CD4-positive, alpha-beta T cell (primary cell): ENCODE measurements around the gene KCNS1. TPM values are rescaled to one million over a fixed set of nuclear protein-coding genes. Genes with fewer than 3 reads are reported as not detected.

Source experiments
- ATAC-seq: fragments of 200-7000 bp; cut with Tn5 transposase; one replicate; pipeline ENCODE4 v1.10.0; 2022; ENCODE audit warnings: mild to moderate bottlenecking; ENCODE audit not compliant: poor library complexity
- CTCF ChIA-PET: fragments of 350-600 bp; sonication (Branson Sonifier 250); formaldehyde crosslinking; loops from one replicate; lab custom pipeline; 2021; ENCODE audit warnings: antibody characterized with exemption, inconsistent platforms; lab: Charles Lee
- POLR2A ChIA-PET: fragments of 350-600 bp; sonication (Branson Sonifier 250); formaldehyde crosslinking; loops from one replicate; lab custom pipeline; 2021; ENCODE audit warnings: antibody characterized with exemption, inconsistent platforms; lab: Charles Lee
- DNase-seq, 14 experiments: peaks; one replicate each; pipeline ENCODE4 v3.0.0-alpha.2; 2013 to 2020; ENCODE audit warnings: mixed read lengths in 2 of 14
- H3K27ac ChIP-seq, 2 donors: one replicate each; pipeline versions ENCODE4 v1.5.1 to v1.7.0; 2013; ENCODE audit warnings: low read length in 2 of 2, low read depth in 1 of 2, mild to moderate bottlenecking in 1 of 2
- H3K27me3 ChIP-seq, 2 experiments: 1 replicate in 1 of 2; 2 replicates in 1 of 2; pipeline versions ENCODE4 v1.6.1 to v1.7.0; 2013; ENCODE audit warnings: low read length in 2 of 2, control low read depth in 1 of 2, mild to moderate bottlenecking in 1 of 2, moderate library complexity in 1 of 2; ENCODE audit not compliant: insufficient read depth in 2 of 2, control insufficient read depth in 1 of 2
- H3K36me3 ChIP-seq: one replicate; pipeline ENCODE4 v1.6.1; 2013; ENCODE audit warnings: low read length, control low read depth; ENCODE audit not compliant: insufficient read depth
- H3K4me1 ChIP-seq: one replicate; pipeline ENCODE4 v1.6.1; 2013; ENCODE audit warnings: low read length, control low read depth; ENCODE audit not compliant: insufficient read depth
- H3K4me3 ChIP-seq: one replicate; pipeline ENCODE4 v1.5.1; 2013; ENCODE audit warnings: mild to moderate bottlenecking, low read length, moderate library complexity
- H3K9me3 ChIP-seq, 2 experiments: 1 replicate in 1 of 2; 2 replicates in 1 of 2; pipeline versions ENCODE4 v1.6.1 to v1.7.0; 2013; ENCODE audit warnings: low read length in 2 of 2, mild to moderate bottlenecking in 2 of 2, control low read depth in 1 of 2, moderate library complexity in 1 of 2; ENCODE audit not compliant: control insufficient read depth in 1 of 2, insufficient read depth in 1 of 2
- H3K27ac Mint-ChIP-seq: one replicate; pipeline ENCODE4 v1.8.0; 2020; ENCODE audit warnings: mixed read lengths
- H3K27me3 Mint-ChIP-seq: one replicate; pipeline ENCODE4 v1.8.0; 2021; ENCODE audit warnings: mixed read lengths
- H3K36me3 Mint-ChIP-seq: one replicate; pipeline ENCODE4 v1.8.0; 2021; ENCODE audit warnings: low read depth, mixed read lengths
- H3K4me1 Mint-ChIP-seq: one replicate; pipeline ENCODE4 v1.8.0; 2021; ENCODE audit warnings: low read depth, mixed read lengths
- H3K4me3 Mint-ChIP-seq: one replicate; pipeline ENCODE4 v1.8.0; 2020; ENCODE audit warnings: mild to moderate bottlenecking, mixed read lengths
- H3K9me3 Mint-ChIP-seq: one replicate; pipeline ENCODE4 v1.8.0; 2020; ENCODE audit warnings: mixed read lengths
- CTCF ChIP-seq: fragments of 200-600 bp; IDR thresholded peaks from one replicate; pipeline ENCODE4 v1.8.0; 2022; ENCODE audit warnings: antibody characterized with exemption, mild to moderate bottlenecking
- intact Hi-C, 2 experiments: fragments of 100-400 bp; cut with DNase I in 1 of 2; cut with micrococcal nuclease in 1 of 2; formaldehyde crosslinking; loops; one replicate each; pipeline versions ENCODE4 v1.15.1 to v1.9.0; 2023 to 2025; cut with DNase I, micrococcal nuclease
- total RNA-seq, 174 experiments: library from RNA in 2 of 174; stranded (reverse) in 2 of 174; gene quantifications; one replicate each; pipeline ENCODE4 v1.2.3 and lab custom pipeline; 2021 to 2026

The KCNS1 gene
- total RNA-seq, 2 experiments from 2014 or later = not detected

GRCh38 chr20:45124365-45124764 lies 23.4 kb upstream of the KCNS1 start, which contains the start of gene WFDC12:
Gene WFDC12 (minus strand): TSS chr20:45124465. CDS start chr20:45124447, 18 bp downstream.
- POLR2A ChIA-PET = no interaction called here
- Histone ChIP-seq H3K27ac (no peak within 1 kb of the TSS), H3K4me3 (no peak within 1 kb of the TSS), H3K9me3 (no peaks in the 10 kb centered on the region), H3K36me3 (no peaks in the 10 kb centered on the region), H3K4me1 (no peaks in the 10 kb centered on the region), H3K27me3 (peaks cover 2 to 8% of the 10 kb centered on the region in 2 experiments)
- ATAC-seq = no peak
- H3K27me3 Mint-ChIP-seq = peaks cover 42% of the 10 kb centered on the region
- H3K9me3 Mint-ChIP-seq = no peaks in the 10 kb centered on the region
- DNase-seq = no peak
- CTCF ChIA-PET = no interaction called here
- H3K4me3 Mint-ChIP-seq = no peak within 1 kb of the TSS
- intact Hi-C loops = no loop called here
- no peaks in the 10 kb centered on the region for H3K4me1 Mint-ChIP-seq
- TF ChIP-seq CTCF = no peak
- H3K36me3 Mint-ChIP-seq = no peaks in the 10 kb centered on the region
- H3K27ac Mint-ChIP-seq = no peak within 1 kb of the TSS

GRCh38 chr20:45121388-45121787 lies 20.5 kb upstream of the KCNS1 start:
- H3K4me3 Mint-ChIP-seq = no peak overlapping the region
- Histone ChIP-seq H3K4me1 (no peaks in the 10 kb centered on the region), H3K4me3 (no peak overlapping the region), H3K9me3 (no peaks in the 10 kb centered on the region), H3K36me3 (no peaks in the 10 kb centered on the region), H3K27me3 (peaks cover 1 to 9% of the 10 kb centered on the region in 2 experiments), H3K27ac (no peak overlapping the region)
- H3K9me3 Mint-ChIP-seq = no peaks in the 10 kb centered on the region
- no peak for ATAC-seq
- DNase-seq = no peak
- peaks cover 22% of the 10 kb centered on the region for H3K27me3 Mint-ChIP-seq
- POLR2A ChIA-PET = no interaction called here
- H3K4me1 Mint-ChIP-seq = no peaks in the 10 kb centered on the region
- TF ChIP-seq CTCF = no peak
- H3K36me3 Mint-ChIP-seq = no peaks in the 10 kb centered on the region
- CTCF ChIA-PET = interaction anchor here (0.9 kb wide), 1 partner anchor 26 kb away, joined by 3 read pairs; no protein-coding TSS in a partner anchor
- intact Hi-C loops = no loop called here
- H3K27ac Mint-ChIP-seq = no peak overlapping the region

- no peaks in the 10 kb centered on the region for H3K9me3 Mint-ChIP-seq
- no peaks in the 10 kb centered on the region for H3K36me3 Mint-ChIP-seq
- ChIA-PET POLR2A (no interaction called here), CTCF (no interaction called here)
- H3K4me1 Mint-ChIP-seq = peaks cover 5% of the 10 kb centered on the region
- no peak overlapping the region for H3K27ac Mint-ChIP-seq
- ATAC-seq (no peak), DNase-seq (no peak)
- peaks cover 15% of the 10 kb centered on the region for H3K27me3 Mint-ChIP-seq
- Histone ChIP-seq H3K9me3 (no peaks in the 10 kb centered on the region), H3K4me3 (no peak overlapping the region), H3K4me1 (peaks cover 6% of the 10 kb centered on the region), H3K27ac (no peak overlapping the region), H3K36me3 (no peaks in the 10 kb centered on the region), H3K27me3 (peaks cover 0 to 9% of the 10 kb centered on the region in 2 experiments)
- intact Hi-C loops = no loop called here
- no peak for TF ChIP-seq CTCF
- H3K4me3 Mint-ChIP-seq = no peak overlapping the region
Observed at GRCh38 chr20:45119556-45120266, 18.8 kb upstream of the KCNS1 start.
